ENCODE measurements around the gene SNX8.

Gene SNX8

GRCh38 chr7:2258661-2259365 is 55.4 kb downstream of the SNX8 start:
- no peak for DNase-seq

DNA sequence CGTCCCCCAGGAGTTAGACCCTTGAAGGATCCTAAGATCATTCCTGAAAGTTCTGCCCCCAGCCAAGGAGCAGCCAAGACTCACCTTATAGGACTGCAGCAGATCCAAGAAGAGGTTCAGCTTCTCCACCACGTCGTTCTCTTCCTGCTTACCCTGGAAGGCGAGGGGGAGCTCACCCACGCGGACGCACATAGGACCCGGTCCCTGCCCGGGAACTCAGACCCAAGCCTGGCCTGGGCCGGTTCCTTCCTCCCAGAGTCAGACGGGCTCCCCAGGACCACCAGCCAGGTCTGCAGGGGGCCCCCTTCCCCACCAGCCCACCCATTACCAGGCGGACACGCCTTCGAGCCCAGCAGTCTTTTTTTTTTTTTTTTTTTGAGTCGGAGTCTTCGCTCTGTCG is 56.6 kb downstream of the SNX8 start:
- no peak for DNase-seq

GRCh38 chr7:2257046-2257551 is 57.1 kb downstream of the SNX8 start:
- no peak for DNase-seq

- DNase-seq, result no peak
These were observed 57.8 kb downstream of the SNX8 start for GRCh38 chr7:2256306-2257045.

- no peak for DNase-seq
These were observed 58.8 kb downstream of the SNX8 start for GRCh38 chr7:2255145-2256139.

GRCh38 chr7:2254429-2255144 is 59.7 kb downstream of the SNX8 start:
- DNase-seq, result no peak

- no peak for DNase-seq
These were observed 60.6 kb downstream of the SNX8 start for GRCh38 chr7:2253525-2254244.

- no peak for DNase-seq
These were observed 61.2 kb downstream of the SNX8 start for GRCh38 chr7:2253021-2253420.

GRCh38 chr7:2251841-2252771 is 62.1 kb downstream of the SNX8 start:
- no peak for DNase-seq

GRCh38 chr7:2251381-2251780 is 62.9 kb downstream of the SNX8 start:
- no peak for DNase-seq

- no peak for DNase-seq
These were observed 64.4 kb downstream of the SNX8 start for GRCh38 chr7:2249744-2250323.

- no peak for DNase-seq
These were observed 65.1 kb downstream of the SNX8 start for GRCh38 chr7:2248984-2249694.

DNA sequence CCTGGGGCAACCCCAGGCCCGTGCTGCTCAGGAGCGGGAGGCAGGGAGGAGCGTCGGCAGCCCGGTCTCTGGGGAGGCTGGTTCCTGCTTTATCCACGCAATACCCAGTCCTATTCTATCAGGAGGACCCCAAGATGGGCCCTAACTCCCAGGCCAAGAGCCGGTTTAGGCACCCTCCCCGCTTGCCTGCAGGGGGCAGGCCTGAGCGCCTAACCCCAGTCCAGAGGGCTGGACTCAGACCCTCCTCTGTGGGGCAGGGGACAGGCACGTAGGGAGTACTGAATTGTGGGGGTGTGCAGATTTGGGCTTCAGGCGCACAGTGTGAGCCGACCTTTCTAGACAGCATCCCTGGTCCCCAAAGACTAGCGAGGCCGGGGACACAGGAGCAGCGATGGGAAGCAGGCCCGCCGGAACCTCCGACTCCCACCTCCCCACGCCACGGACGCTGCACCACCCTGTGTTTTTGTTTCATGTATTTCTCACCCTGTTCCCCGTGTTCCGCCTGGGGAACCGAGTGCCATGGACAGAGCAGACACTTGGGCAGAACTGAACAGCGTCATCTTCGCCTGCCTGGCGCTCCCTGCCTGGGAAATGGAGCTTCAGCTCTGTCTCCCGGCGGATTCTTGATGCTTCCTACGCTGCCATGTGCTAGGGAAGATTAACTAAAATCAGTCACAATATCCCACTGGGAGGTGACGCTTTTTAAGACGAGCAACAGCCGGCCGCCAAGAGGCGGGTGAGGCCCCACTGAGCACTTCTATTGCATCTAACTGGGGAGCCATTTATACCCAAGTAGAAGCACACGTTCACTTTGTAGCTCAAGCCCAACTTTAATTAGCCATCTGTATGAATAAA is 66.9 kb downstream of the SNX8 start:
- DNase-seq, result peak; percentile 16 to 32

GRCh38 chr7:2245883-2246675 is 68.2 kb downstream of the SNX8 start:
- no peak for DNase-seq

DNA sequence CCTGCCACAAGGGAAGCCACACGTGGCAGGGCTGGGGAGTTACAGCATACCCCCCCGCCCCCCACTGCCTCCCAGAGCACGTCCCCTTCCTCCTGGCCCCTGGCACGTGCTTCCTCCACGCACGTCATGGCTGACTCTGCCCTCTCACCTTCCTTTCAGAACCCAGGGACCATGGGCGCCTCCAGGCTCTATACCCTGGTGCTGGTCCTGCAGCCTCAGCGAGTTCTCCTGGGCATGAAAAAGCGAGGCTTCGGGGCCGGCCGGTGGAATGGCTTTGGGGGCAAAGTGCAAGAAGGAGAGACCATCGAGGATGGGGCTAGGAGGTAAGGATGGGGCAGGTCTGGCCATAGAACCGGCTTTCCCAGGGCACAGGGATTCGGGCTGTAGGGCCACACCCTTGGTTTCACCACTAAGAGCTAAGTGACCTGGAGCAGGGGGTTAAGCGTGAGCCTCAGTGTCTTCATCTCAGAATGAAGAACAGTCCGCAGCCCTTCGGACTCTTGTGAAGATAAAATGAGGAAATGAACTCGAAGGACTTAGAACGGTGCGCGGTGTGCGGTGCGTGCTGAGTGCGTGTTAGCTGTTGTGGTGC is 69.7 kb downstream of the SNX8 start:
- no peak for DNase-seq

- no peak for DNase-seq
These were observed 70.8 kb downstream of the SNX8 start for GRCh38 chr7:2243458-2243857.
